ENCODE measurements around the gene DACT2.
A peak's percentile ranks its signal among the peaks of the same experiment; 100 is the strongest.
"Not testable (repeated sequence)": the region's sequence is repeated elsewhere in the genome, so short reads cannot be mapped to it uniquely, and the experiment has no call there.

DACT2 gene

DNA sequence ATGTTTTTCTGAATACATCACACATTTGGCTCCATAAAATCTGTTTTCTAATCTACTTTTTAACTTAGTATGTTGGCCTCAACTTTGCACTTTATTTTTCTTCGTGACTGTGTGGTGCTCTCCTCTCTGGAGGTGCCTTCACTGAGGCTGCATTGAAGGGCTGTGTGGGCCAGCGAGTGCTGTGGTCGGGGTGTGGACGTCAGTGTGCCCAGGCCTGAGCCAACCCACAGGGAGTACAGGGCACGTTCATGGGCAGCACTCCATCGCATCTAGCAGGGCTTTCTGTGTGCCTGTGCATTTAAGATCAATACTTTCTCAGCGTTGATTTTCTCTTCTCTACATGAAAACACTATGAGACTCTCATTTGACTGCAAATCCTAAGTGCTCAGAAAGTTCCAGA lies 37.8 kb downstream of the DACT2 start:
- DNase-seq (ENCODE audit: low spot score) = no peak

DNA sequence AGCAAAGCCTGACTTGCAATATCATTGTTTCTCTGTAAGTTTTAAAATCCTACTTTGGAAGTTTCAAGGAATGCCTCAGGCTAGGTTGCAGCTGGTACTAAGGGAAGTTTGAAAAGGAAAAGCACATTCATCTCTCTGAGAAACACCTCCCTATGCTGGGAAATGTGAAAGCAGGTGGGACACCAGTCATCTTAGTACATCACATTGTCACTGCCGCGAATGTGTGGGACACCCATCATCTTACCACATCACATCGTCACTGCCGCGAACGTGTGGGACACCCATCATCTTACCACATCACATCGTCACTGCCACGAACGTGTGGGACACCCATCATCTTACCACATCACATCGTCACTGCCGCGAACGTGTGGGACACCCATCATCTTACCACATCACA lies 38.3 kb downstream of the DACT2 start:
- not testable (repeated sequence) for DNase-seq (ENCODE audit: low spot score)

DNA sequence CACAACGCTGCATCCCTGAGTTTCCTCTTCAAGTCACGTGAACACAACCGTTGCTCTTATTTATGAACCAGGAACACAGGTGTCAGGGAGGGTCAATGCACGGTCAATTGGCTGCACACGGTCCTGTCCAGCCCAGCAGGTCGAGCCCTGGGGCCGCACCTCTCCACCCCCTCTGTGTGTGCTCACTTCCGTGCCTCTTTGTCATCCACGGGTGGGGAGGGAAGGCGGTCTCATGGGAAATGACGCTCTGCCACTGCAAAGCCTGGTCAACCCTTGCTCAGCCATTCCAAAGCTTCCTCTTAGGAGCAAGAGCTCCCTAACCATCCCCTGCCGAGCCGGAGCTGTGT lies 38.7 kb downstream of the DACT2 start:
- DNase-seq (ENCODE audit: low spot score) = no peak

DNA sequence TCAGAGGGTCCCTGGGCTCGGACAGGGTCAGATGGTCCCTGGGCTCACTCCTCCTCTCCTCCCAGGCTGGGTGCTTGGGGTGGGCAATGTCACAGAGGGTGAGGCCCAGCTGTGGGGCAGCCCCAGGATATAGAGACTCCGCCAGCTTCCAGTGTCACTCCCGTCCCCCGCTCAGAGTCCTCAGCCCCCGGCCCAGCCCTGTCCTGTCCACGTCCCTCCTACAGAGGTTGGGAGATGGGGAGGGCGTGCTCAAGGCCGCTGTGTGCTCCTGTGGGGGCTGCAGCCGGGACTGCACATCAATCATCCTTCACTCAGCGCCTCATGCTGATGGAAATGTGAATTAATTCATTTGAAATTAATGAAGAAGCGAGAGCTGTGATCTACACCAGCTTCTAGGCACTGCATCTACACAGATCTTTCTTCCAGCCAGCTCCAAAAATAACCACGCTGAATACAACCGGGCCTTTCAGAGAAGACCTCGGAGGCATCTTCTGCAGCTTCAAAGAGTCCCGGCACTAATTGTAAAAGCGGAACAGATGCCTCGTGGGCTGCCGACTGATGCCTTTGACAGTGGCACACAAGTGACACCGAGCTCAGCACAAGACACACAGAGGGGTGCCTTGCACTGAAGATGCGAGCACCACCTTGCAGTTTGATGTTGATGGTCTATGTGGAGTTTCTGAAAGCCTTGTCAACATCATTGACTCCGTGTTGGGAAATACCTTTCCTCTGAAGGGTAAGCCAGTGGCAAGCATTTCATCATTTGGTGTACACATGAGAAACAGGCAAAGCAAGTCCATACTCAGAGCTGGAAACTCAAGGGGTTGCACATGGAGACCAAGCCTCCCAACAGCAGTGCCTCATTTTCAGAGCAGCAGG lies 39.3 kb downstream of the DACT2 start:
- no peak for DNase-seq (ENCODE audit: low spot score)

DNA sequence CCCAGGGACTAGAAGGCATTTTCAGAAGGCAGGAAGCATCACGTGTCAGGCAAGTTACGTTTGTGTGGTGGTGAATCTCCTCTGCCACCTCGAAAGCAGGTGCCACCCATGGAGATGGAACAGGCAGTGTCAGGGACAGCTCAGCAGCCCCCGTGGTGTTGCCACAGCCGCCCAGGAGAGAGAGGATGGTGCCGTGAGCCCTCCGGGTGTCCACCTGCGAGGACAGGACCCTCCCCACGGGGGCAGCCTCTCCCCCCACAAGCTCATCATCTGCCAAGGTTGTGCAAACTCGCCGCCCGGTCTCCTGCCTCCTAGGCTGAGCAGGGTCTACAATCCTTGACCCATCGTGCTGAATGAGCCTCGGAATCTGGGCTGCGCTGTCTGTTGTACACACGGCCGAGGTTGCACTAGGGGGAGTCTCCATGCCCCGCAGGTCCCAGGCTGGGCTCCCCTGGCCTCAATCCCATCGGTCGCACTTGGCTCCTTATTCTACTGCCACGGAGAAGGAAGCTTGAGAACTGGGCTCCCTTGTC lies 40.1 kb downstream of the DACT2 start:
- DNase-seq (ENCODE audit: low spot score) = no peak

DNA sequence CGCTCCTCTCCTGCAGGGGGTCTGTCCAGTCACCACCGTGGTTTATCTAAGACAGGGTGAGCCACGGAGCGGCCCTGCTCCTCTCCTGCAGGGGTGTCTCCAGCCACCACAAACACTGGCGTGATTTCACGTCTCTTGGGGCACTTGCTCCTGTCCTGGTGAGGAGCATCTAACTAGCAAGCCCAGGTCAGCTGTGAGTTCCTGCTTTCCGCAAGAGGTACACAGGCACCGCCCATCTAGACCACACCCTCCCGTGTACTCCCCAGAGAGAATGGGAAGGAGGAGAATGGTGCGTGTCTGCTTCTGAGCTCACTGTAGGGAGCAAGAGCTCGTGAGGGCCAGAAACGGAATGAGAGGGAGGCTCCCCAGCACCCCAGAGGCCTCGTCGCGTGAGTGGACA lies 40.7 kb downstream of the DACT2 start:
- no peak for DNase-seq (ENCODE audit: low spot score)

DNA sequence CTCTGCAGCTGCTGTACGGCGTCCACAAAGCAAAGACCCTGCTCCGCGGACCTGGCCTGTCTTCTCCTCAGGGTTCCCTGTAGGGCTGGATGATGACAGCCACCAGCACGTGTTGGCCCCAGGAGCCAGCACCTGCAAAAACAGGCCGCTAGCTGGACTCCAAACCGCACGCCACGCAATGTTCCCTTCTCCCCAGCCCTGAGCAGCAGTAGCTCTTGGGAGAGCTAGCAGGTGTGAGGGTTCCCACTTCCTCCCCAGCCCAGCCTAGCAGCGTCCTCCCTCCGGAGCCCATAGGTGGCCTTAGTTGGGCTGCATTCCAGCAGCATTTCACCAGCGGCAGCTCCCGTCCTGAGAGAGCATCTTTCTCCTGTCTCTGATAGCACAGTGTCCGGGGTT lies 42.3 kb downstream of the DACT2 start:
- no peak for DNase-seq (ENCODE audit: low spot score)

DNA sequence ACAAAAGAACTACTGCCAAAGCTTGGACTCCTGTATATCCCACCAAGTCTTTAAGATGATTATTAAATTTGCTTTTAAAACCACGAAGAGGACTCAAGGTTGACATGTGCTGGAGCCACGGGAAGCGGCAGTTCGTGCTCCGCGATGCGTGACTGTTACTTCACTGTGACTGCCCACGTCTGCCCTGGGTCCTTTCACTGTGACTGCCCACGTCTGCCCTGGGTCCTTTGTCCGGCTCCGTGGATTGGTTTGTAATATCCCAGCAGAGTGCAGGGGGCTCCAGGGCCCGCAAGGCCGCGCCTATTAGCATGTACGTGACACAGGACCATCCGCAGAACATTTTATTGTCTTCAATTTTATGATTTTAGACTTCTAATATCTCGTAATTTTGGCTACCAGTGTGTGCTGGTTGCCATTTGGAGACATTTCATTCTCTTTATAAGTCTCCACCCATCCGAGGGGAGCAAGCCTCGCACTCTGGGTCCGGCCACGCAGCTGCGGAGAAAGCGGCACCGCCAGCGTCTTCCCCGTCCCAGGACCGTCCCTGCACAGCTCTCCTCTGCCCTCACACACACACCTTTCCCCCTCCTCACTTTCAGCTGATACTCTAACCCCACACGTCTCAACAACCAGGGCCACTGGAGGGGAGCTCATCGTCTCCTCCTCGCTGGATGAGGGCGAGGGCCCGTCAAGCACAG lies 42.9 kb downstream of the DACT2 start:
- DNase-seq (ENCODE audit: low spot score) = no peak

DNA sequence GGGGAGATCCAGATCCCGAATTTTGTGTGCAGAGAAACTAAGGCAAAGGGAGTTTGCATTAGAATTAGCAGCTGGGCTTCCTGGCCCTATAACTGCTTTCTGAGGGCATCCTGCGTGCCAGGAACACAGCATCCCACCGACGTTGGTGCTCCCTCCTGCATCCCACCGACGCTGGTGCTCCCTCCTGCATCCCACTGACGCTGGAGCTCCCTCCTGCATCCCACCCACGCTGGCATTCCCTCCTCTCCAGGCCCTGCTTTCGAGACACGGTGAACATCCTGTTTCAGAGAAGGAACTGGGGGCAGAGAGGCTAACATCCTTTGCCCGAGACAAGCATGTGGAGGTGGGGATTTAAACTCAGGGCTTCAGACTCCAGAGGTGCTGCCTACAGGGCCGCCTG lies 44.4 kb downstream of the DACT2 start:
- no peak for DNase-seq (ENCODE audit: low spot score)

DNA sequence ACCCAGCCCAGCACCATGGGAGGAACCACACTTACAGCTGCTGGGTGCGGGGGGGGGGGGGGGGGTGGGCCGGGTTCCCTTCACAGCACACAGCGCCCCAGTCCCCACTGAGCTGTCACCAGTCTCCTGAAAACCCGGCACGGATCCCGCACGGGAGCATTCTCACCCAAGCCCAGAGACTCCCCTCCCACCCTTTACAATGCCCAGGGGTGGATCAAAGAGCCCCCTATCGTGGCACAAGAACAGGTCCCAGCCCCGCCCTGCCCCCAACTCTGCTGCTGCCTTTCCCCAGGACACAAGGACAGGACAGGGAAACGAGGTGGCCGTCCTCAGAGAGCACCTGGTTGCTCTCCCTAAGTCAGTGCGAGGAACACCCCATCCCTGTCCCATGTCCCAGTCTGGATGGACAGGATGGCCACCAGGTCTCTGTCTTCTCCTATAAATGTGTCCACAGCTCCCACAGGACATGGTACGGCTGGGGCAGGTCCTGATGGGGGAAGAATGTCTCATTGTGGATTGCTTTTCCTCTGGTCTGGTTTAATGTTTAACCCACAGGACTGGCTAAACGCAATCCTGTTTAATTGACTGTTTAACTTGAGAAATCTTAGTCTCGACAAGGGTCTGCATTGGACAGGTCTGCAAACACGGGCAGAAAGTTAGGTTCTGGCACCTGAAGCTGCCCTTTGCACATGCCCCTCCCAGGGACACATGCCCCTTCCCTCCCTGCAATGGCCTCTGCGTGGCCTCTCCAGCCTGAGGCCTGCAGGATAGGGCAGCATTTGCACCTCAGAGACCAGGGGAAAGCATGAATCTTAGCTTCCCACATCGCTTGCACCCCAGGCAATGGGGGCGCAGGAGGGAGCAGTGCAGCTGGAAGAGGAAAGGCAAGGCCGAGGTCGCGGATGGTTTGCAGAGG lies 45.3 kb downstream of the DACT2 start:
- DNase-seq (ENCODE audit: low spot score) = no peak

DNA sequence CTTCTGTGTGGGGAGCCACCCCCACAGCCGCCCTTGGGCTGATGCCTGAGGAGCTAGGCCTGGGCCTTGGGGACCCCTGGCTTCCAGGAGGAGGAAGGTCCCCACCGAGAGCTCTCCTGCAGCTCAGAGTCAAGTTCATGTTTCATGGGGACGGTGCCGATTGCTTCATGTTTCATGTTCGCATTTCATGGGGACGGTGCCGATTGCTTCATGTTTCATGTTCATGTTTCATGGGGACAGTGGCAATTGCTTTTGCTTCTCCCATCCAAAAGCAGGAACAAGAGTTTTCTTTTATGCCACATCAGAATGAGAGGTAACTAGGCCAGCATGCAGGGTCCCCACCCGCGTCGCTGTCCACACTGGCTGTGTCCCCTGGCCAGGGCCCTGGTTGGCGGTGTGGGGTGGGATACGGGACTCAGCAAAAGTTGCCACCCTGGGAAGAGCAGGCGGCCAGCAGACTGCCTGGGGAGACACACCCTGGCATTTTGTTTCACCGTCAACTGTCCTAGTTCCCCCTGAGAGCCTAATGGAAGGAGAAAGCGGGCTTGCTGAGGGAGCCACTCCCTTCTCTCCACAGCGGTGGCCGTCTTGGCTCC lies 46.0 kb downstream of the DACT2 start:
- DNase-seq (ENCODE audit: low spot score) = no peak

DNA sequence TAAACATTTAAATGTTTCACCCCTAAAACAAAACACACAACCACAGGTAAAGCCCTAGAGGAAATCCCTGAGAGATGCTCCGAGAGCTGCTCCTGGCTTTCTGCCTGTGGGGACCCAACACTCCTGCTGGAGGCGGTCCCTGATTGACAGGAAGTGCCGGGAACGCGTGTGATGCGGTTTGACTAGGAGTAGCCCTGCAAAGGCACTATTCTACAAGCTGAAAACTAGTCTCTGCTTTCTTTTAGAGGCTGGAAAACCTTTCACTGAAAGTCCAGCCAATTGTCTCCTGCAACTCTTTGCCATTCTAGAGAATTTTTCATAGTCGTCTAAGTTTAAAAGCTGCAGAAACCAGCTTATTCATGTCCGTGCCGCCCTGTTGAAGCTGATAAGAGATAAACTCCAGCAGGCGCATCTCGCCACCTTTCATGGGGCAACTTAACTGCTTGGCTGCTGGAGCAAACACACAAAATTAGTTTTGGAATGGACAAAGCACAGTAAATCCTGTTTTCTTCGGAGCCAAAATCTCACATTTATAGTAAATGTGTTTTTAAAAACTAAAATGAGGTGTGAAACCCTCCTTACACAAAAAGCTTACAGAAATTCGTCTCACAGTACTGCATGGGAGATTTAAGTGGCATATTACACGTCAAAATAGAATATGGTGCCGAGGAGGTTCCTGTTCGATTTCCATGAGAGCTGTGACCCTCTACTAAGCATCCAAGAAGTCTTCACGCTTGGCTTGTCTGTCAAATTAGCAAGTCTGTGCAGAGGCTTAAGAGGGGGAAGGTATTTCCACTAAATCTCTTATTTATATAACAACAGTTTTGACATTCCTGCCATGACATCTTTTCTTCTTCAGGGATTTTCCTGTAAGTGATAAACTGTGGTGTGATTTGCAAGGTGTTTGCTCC lies 46.9 kb downstream of the DACT2 start:
- DNase-seq (ENCODE audit: low spot score) = peak; percentile 12

DNA sequence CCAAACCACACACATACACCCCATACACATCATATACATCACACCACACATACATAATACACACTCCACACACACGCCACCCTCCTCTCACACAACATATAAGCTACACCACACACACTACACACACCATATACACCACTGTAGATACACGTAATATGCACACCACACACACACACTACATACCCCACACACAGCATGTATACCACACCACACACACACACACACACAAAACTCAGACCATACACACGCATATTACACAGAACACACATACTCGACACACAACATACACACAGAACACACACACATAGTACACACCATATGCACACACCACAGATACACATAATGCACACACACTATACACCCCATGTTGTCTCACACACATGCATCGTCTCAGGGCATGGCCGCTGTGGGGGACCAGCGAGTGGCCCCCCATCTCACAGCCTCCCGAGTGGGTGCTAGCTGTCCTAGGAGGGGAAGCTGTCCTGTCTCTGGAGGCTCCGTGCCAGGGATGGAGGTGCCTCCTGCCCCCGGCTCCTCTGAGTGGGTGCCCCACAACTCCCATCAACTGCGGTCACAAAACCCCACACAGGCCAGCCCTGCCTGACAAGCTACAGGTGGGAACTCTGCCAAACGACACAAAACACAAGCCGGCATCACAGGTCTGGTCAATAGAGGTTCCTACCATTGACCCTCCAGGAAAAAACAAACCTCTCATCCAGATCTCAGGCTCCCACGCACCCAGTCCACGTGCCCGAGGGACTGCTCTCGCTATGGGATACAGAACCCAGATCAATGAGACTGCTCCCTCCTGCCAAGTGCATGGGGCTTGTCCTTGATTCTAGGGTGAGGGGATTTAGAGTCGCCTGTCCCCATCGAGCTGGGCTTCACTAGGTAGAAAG lies 49.1 kb downstream of the DACT2 start:
- no peak for DNase-seq (ENCODE audit: low spot score)

DNA sequence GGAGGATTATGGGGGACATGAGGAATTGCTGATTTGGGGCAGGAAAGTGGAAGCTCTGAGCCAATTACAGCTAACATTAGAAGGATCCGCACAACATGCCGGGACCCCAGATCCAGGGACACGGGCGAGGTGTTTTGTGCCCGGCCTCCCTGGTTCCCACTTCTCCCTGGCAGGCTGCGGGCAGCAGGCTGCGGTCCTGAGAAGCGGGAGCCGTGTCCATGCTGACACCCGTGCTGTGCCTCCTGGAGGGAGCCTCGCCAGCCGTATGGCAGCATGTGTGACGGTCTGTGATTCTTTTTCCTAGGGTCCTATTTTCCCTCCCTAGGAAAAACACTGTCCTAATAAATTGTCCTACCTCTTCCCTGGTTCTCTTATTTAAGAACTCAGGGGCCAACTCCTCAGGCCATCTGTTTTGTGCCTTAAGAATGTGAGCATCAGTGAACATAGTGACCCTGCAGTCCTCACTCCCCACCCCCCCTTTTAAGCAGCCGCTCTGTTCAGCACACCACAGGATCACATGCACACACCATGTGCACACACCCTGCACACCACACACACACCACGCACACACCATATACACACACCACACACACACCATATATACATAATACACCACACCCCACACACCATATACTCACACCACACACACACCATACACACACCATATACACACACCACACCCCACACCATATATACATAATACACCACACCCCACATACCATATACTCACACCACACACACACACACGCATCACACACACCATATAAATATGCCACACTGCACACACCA lies 49.9 kb downstream of the DACT2 start:
- DNase-seq (ENCODE audit: low spot score) = no peak

DNA sequence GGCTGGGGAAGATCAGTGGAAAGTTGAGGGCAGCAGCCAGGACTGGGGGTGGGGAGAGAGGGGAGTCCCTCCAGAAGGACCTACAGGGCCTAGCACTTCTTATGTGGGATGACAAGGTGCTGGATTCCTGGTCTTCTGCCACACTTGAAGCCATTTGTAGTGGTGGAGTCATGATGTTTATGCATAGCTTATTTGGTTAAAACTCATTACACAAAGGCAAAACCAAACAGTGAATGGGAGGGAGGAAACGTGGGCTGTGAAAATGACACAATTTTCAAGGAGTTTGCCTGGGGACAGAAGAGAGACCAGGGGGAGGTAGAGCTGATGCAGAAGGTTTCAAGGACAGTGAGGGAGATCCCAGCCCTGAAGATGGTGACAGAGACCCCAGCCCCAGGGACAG lies 50.8 kb downstream of the DACT2 start:
- no peak for DNase-seq (ENCODE audit: low spot score)

DNA sequence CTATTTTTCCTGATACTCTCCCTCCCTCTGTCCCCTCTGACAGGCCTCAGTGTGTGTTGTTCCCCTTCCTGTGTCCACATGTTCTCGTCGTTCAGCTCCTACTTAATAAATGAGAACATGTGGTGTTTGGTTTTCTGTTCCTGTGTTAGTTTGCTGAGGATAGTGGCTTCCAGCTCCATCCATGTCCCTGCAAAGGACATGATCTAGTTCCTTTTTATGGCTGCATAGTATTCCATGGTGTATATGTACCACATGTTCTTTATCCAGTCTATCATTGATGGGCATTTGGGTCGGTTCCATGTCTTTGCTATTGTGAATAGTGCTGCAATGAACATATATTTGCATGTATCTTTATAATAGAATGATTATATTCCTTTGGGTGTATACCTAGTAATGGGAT lies 51.8 kb downstream of the DACT2 start:
- DNase-seq (ENCODE audit: low spot score) = not testable (repeated sequence)

DNA sequence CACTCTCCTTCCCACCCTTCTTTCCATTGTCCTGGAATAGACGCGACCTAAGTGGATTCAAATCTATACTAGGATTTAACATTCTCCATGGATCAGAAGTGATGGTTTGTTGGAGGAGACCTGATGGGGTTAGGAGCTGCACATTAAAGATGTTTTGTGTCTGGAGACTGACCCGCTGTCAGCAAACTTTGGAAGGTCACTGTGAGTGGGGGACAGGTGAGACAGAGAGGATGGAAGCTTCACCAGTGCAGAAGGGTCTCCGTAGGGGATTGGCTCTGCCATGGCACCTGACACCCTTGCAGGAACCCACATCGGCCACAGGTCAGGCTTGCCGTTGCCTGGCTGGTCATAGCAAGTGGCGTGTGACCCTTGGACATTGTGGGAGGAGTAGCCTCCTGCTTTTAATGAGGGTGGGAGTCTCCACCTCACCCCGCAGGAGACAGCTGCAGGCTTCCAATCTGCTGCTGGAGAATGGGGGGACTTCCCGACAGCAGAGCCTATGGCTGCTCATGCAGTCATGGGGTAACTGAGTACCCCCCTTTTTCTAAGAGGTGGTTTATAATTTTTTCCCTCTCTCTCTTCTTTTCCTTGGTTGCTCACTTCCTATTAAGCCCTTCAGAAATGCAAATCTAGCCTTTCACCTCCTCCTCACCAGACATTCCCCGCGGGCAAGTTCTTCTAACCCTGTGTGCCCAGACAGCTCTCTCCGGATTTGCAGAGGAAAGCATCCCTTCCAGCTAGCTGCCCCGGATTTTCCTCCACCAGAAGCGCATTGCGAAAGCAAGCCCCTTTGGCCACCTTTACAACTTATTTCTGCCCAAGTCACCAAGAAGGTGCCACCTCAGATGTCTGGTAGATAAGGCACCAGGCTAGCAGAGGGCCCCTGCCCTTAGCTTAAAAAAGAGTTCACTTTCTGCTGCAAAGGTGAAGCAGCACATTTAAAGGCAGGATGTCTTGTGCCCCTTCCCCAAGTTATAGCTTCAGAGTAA lies 53.5 kb downstream of the DACT2 start:
- no peak for DNase-seq (ENCODE audit: low spot score)
